ENCODE measurements around the gene MRNIP.
A peak's percentile ranks its signal among the peaks of the same experiment; 100 is the strongest.

MRNIP gene

DNA sequence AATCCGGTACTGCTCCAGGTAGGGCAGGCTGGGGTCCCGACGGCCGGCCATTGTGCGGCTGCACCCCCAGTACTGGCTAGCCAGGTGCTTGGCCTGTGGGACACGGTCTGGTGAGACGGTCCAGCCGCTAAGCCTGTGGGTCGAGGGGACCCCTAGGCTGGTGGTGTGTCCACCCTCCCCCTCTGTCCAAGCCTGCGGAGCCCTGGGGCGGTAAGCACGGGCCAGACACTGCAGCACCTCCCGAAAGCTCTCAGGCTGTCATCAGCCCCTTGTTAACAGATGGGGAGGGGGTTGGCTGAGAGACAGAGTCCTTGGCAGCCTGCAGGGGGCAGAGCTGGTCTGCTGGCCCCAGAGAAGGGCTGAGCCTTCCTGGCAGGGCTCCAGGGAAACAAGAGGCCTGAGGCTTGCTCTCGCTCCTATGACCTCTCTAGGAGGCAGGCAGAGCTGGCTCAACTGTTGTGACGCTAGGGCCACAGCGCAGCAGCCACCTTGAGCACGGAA is 11.8 kb upstream of the MRNIP start:
- TF ChIP-seq CTCF (IDR thresholded peaks at IDR 0.05; ENCODE audit: insufficient read depth, missing control alignments): no peak
- DNase-seq (ENCODE audit: insufficient read length, low spot score): peak; percentile 13
- FAIRE-seq: no peak

DNA sequence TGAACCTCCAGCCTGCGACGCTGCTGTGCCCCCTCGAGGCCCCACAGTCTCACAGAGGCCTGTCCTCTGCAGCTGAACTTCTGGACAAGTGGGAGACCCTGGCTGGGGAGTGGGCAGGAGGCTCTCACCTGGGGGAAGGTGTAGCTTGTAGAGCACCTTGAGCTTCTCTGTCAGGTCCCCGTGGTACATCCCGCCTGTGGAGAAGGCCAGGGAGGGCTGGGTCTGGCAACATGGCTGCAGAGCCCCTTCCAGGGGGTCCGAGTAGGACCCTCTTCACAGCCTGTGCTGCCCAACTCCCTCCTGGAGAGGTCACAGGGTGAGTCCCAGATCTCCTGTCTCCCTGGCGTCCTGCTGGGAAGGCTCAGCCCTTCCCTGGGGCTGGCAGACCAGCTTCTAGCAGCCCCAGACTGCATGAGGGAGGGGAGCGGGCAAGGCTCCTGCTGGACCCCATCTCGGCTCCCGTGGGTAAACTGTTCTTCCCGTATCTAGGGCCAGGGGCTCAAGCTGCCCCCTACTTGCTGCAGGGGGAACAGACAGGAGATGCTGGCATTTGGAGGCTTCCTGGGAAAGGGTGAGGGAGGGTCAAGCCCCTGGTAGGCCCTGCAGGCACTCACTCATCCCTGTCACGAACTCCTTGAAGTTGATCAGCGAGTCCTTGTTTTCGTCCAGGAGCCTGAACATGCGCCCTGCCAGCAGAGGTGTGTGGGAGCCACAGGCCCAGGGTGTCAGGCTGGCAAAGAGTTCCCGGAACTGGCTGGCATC is 11.2 kb upstream of the MRNIP start:
- FAIRE-seq: no peak
- DNase-seq (ENCODE audit: insufficient read length, low spot score): peak; percentile 10

GRCh38 chr5:179869101-179869500 is 10.5 kb upstream of the MRNIP start:
- FAIRE-seq (no peak), DNase-seq (ENCODE audit: insufficient read length, low spot score) (peak; percentile 10)
- no peak for TF ChIP-seq CTCF (IDR thresholded peaks at IDR 0.05; ENCODE audit: insufficient read depth, missing control alignments)

More for the DNA sequence above, 11.2 kb upstream of the MRNIP start:
- TF ChIP-seq CTCF (IDR thresholded peaks at IDR 0.05; ENCODE audit: insufficient read depth, missing control alignments): no peak

DNA sequence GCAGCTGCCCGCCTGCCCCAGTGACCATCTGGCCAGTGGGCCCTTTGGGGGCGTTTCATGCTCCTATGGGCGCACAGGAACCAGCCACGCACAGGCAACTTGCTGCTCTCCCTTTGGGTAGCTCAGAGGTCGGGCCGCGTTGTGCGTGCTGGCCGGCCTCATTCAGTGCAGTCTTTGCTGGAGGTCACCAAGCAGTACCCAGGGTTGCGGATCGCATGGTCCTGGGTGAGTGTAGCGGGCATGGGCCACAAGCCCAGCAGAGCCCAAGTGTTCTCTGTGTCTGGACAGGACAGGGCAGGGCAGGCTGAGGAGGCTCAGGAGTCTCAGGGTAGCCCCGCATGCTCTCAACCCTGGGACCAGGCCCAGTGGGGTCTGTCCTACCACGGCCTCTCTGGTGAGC is 9.9 kb upstream of the MRNIP start:
- no peak for FAIRE-seq
- DNase-seq (ENCODE audit: insufficient read length, low spot score): peak; percentile 8
- TF ChIP-seq CTCF (IDR thresholded peaks at IDR 0.05; ENCODE audit: insufficient read depth, missing control alignments): no peak

GRCh38 chr5:179867476-179867875 is 8.9 kb upstream of the MRNIP start:
- TF ChIP-seq CTCF (IDR thresholded peaks at IDR 0.05; ENCODE audit: insufficient read depth, missing control alignments): no peak
- FAIRE-seq: no peak
- peak; percentile 6 for DNase-seq (ENCODE audit: insufficient read length, low spot score)

GRCh38 chr5:179867079-179867465 is 8.5 kb upstream of the MRNIP start:
- peak; percentile 14 for DNase-seq (ENCODE audit: insufficient read length, low spot score)
- TF ChIP-seq CTCF (IDR thresholded peaks at IDR 0.05; ENCODE audit: insufficient read depth, missing control alignments): no peak
- FAIRE-seq: no peak

Data from D721Med (cell line).